ENCODE results near the gene PPL.

PPL gene

DNA sequence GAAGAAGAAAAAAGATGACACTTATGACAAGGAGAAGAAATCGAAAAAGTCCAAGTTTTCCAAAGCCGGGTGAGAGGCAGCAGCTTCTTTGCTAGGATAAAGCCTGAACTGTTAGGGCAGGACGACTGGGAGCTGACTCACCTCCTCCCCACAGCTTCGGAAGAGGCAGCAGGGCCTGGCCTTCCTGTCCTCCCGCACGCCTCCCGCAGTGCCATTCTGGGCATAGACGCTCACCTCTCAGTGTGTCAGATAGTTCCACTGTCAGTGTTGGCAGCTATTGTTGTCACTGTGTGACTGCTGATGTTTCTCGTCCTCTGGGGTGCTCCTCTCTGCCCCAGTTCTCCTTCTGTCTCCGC lies 77.1 kb downstream of the PPL start:
- DNase-seq: no peak

- no peak for DNase-seq
Measured at GRCh38 chr16:4859190-4859899, 77.6 kb downstream of the PPL start.

- no peak for DNase-seq
Measured at GRCh38 chr16:4855804-4856203, 81.1 kb downstream of the PPL start.

GRCh38 chr16:4855371-4855770 lies 81.6 kb downstream of the PPL start:
- no peak for DNase-seq

GRCh38 chr16:4852221-4852872 lies 84.6 kb downstream of the PPL start:
- DNase-seq: no peak

DNA sequence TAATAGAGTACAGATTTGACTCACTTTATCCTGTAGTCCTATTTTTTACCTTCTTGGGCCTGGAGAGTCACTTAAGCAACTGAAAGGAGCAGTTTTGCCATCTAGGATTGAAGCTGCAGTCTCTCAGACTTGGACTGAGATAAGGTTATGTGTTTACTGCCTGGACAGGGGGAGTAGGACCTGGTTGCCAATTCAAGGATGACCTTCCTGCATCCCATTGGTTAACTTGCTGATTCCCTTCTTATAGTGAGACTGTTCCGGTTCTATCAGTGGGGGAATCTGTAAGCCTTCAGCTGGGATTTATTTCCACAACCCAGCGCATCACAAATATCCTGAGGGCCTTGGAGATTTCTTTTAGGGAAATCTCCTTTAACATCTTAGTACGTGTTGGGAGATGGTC lies 86.7 kb downstream of the PPL start:
- DNase-seq: no peak

- peak; percentile 20 to 42 for DNase-seq
Measured at GRCh38 chr16:4847774-4848587, 89.0 kb downstream of the PPL start.

- peak; percentile 98 to 99 for DNase-seq
Measured at GRCh38 chr16:4846901-4847773, 89.8 kb downstream of the PPL start, which contains the start of the genes GLYR1 and UBN1. Gene GLYR1, minus strand, starts transcription at chr16:4847288. Its CDS starts 23 bp downstream, at chr16:4847265. Gene UBN1, plus strand, starts transcription at chr16:4847481. Its CDS starts 5,437 bp downstream, at chr16:4852918.

DNA sequence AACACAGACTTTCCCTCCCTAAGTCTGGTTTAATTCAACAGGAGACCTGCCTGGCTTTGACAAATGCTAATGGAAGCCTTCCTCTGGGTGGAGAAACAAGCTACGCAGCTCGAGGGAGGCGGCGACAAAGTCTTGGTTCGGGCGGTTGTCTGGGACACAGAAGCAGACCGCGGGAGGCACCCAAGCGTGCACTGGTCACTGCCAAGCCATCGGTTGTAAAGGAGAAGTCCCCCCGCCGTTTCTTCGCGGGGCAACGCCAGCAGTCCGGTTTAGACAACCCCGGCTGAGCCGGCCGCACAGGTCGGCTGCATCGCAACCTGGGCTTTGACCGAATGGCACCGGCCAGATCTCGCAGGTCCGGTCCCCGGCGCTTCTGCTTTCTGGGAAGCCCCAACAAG lies 90.4 kb downstream of the PPL start:
- peak; percentile 12 to 22 for DNase-seq

- no peak for DNase-seq
Measured at GRCh38 chr16:4840984-4841383, 96.0 kb downstream of the PPL start.

DNA sequence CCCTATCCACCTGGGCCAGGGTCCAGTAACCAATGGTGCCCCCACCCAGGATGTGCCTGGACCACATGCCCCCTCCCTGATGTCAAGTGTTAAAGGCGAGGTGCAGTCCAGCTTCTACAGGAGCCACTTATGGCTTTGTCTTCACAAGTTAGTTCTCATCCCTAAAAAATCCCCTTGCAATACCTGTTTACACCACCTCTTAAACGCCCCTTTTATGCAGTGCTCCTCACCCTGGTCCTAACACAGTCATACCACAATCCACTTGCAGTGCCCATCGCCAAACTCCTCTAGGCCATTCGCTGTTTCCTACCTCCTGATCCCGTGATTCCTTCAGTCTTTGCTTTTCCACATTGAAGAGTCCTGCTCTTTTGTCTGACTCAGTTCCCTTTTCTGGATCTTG lies 97.0 kb downstream of the PPL start:
- DNase-seq: no peak

DNA sequence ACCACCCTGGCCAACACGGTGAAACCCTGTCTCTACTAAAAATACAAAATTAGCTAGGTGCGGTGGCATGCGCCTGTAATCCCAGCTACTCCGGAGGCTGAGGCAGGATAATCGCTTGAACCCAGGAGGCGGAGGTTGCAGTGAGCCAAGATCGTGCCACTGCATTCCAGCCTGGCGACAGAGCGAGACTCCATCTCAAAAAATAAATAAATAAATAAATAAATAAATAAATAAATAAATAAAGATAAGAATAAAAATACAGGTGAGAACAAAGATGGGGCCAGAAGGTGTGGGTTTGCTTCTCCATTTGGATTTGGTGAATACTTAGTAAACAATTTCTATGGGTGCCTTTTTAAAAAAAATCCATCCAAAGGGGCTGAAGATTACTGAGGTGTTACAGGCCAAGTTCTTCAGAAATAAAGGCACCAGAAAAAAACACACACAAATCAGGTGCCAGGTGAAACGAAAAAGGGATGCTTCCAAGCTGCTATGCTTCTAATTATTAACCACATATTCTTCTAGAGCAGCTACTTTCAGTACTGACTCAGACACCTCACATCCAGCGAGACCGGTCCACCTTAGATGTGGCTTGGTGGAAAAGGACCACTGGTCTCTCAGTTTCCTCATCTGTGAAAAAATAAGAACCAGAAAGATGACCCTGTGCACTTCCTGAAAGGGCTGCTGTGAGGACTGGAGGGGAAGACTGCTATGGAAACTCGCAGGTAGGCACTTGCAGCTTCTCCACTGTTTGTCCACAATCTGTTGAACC lies 99.0 kb downstream of the PPL start:
- DNase-seq: no peak

GRCh38 chr16:4836727-4837126 lies 100.2 kb downstream of the PPL start:
- no peak for DNase-seq

GRCh38 chr16:4833584-4833983 lies 103.4 kb downstream of the PPL start:
- DNase-seq: no peak

DNA sequence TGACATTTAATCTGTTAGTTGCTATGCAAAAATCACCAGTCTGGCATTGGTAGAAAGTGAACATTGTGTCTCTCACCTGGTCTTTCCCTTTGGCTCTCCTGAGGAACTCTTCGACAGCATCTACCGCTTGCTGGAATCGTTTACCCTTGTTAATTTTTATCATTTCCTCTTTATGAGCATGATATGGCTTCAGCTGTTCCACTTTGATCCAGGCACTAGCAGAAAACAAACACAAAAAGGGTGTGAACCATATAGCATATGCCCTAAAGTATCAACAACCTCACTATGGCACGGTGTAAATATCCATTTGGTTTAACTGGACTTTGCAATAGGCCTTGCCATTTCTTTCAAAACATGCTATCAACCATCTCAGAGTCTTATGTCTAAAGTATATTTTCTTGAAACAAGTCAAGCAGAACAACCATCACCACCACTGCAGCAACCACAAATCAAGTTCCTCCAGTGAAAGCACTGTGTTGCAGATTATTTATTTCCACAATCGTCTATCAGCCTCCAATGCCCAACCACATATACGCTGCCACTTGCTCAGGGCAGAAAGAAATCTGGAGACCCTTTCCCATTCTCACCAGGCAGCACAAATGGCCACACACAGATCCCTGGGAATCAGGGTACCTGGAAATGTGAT lies 104.1 kb downstream of the PPL start:
- DNase-seq: no peak

Measured in CD4-positive, alpha-beta T cell treated with Interferon alpha-2 for 1 hour (primary cell).